NCI-H774 (cell line): ENCODE data around the gene SPRY2.
A peak's percentile ranks its signal among the peaks of the same experiment; 100 is the strongest.
"Not testable (repeated sequence)": the region's sequence is repeated elsewhere in the genome, so short reads cannot be mapped to it uniquely, and the experiment has no call there.

Experiments
- DNase-seq: peaks from one replicate; lab custom pipeline; 2025; lab: John Stamatoyannopoulos, UW

Gene SPRY2, protein sequence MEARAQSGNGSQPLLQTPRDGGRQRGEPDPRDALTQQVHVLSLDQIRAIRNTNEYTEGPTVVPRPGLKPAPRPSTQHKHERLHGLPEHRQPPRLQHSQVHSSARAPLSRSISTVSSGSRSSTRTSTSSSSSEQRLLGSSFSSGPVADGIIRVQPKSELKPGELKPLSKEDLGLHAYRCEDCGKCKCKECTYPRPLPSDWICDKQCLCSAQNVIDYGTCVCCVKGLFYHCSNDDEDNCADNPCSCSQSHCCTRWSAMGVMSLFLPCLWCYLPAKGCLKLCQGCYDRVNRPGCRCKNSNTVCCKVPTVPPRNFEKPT

DNA sequence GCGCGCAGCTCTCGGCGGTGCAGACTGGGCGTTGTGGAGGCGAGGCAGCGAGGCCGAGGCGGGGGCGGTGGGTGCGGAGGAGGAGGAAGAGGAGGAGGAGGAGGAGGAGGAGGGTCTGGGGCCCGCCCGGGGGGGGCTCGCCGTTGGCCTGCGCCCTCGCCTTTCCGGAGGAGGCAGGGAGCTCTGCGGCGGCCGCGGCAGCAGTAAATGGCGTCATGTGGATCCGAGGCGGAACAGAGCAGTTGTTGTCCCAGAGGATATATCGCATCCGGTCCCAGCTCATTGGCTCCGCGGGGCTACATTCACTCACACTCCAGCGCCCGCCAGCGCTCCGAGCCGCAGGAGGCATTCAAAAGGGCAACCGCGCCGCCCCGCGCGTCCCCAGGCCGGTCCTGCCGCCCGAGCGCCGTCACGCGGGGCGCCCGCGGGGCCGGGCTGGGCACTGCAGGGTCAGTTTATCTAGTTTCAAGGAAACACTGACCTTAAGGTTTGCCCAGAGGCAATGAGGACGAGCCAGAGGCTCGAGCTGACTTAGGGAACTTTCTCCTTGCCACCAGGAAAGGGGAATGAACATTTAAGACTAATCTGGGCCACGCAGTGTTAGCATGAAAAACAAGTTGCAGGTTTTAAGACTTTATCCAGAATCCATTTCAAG lies at the start of gene SPRY2:
TSS of gene SPRY2 (minus strand) at position 26 of the 655 bp plus-strand sequence. CDS start 3,421 bp downstream, outside the sequence.
- peak; percentile 67 for DNase-seq

GRCh38 chr13:80390338-80390737 lies 49.4 kb upstream of the SPRY2 start:
- no peak for DNase-seq

DNA sequence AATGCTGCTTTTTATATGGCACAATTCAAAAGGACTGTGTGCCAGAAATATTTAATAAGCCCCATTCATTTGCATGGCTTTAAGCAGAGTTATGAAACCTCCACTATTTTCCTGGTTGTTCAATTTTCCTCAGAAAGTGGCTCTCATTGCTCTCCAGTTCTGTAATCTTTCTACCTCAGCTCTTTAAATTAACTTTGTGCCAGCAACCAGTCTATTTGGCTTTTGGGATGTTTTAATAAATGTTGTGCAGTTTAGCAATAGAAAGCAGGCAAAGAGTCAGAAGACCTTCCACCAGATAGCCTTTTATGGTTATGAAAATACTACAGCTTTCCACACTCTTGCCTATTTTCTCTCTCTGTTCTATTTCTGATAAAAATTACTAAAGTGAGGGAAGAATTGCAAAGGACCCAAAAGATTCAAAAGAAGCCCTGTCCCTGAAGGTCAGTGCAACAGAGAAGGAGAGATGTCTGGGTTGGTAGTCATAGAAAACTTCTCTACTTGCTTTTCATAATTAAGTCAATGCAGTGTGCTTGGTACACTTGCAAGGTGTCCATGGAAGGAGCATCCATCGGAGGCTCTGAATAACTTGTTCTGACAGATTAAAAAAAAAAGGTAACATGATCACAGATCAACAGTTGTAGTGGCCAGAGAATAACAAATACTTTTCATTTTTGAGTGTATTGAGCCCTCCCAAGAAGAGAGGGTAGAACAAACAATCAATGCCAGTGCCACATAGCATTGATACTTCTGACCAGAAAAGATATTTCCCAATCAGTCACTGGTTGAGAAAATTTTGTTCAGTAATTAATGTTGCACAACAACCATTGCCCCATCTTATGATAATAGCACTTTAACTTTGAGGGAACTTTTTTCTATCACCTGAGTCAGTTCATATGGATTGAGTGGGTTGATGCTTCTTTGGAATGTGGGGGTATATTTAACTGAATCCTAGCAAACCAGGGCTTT lies 48.4 kb upstream of the SPRY2 start:
- no peak for DNase-seq

- DNase-seq = no peak
These were observed 47.6 kb upstream of the SPRY2 start for GRCh38 chr13:80388506-80388905.

DNA sequence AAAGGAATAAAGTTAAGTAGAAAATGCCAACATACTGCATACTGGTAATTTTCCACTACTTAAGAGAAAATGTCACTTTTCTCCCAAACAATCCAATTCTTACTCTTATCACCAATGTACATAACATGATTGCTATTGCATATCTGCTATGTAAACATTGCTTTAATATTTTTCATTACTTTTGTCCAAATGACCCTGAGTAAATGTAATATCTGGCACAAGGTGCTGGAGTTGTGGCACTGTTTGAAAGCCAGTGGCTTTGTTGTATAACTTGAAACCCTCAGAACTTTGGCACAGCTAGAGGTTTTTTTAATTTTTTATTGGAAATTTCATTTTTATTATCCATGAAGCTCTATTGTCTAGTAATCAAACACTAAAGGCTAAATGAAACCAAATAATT lies 45.7 kb upstream of the SPRY2 start:
- no peak for DNase-seq

DNA sequence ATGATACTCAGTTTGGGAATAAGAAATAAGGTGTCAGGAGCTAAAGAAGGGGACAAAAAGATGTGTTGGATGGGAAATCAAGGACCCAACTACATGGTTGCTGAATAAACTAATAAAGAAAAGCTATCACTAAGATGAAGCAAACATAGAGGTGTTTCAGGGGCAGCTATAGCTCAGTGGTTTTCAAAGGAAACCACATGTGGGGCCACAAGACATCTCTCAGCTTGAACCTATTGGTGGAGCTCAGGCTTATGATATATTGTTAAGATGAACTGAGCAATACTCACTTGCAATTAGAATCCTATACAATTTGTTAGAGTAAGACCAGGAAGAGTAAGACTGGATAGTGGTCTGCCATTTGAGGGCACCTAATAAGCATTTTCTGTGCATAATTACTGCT lies 45.1 kb upstream of the SPRY2 start:
- no peak for DNase-seq

- peak; percentile 4 for DNase-seq
These were observed 41.6 kb upstream of the SPRY2 start for GRCh38 chr13:80382576-80382975.

DNA sequence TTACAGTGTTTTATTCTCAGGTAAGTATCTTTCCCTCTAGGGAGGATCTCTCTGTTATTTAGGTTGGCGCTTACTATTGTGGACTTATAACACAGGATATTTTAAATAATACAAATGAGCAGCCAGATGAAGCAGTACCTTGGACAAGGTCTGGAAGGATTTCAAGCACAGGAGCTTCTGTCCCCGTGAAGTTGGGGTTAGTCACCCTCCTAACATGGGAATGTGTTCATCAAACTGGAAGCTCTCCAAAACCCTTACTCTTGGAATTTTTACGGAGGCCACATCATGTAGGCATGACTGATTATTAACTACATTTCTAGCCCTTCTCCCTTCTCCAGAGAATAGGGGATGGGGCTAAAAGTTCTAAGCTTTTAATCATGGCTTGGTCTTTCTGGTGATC lies 38.3 kb upstream of the SPRY2 start:
- DNase-seq = no peak

DNA sequence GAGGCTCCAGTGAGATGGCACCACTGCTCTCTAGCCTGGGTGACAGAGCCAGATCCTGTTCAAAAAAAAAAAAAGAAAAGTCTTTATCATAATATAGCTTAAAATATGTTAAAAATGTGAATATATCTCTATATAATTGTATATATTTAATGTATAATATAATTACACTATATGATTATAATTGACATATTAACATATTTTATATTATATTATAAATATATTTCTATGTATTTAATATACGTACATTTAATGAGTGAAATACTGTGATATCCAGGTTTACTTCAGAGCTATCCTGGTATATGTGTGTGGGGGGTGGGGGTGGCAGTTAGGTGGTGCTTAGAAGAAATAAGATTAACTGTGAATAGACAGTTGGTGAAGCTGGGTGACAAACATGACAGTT lies 35.6 kb upstream of the SPRY2 start:
- no peak for DNase-seq

DNA sequence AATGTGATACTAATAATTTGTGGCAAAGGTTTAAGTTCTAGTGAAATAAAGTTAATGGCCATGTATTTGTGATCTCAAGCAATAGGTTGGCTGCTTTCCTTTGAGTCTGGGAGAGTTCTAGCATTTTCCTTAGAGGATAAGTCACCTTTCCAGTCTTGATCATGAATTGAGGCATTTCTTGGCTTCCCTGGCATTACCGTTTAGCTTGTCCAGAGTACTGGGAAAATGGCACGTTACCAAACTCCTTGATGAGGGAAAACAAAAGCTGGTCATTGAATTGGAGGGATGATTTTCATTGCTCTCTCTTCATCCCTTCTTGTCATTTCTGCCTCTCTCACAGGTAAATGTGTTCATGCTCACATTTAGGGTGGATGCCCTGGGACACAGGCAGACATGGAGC lies 34.0 kb upstream of the SPRY2 start:
- DNase-seq = no peak

DNA sequence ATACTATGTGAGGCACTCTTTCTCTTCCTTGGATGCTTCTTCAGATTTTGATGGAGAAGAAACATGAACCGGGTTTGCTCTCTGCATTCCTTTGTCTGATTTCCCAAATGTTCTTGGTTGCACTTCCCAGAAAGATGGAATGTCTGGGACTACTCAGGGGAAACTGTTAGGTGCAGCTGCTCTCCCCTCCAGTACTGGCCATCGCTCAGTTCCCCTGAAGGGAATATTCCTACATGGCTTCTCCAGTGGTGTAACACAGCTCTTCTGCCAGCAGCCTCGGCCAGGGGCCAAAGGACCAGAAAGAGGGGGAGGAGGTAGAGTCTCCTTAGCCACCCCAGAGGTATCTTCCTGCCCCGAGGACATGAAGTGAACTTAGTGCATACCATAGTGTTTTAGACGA lies 33.5 kb upstream of the SPRY2 start:
- no peak for DNase-seq

DNA sequence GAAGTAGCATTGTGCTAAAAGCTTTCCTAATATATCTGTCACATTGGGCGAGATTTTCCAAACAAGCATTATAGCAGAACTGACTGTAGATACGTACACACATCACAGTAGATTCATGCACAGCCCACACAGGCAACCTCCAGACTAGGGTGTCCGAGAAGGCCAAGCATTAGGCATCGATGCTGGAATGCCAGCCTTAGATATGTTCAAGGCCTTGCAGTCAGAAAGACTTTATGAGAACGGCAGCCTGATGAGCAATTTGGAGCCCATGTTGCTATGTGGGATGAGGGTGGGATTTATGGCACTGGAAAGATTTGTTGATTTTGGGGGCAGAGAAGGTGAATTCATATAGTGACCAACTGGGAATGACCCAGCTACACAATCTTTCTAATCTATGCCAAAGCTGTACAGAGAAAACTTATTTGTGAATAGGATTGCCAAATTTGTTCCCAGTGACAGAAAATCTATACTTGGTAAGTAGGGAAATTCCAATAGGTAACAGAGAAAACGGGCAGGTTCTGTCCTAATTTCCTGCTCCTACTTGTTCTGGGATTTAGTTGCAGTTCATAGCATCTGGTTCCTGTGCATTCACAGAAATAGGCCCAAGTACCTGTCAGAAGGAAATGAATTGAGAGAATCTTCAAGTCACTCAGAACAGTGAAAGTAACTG lies 31.0 kb upstream of the SPRY2 start:
- DNase-seq = no peak

- no peak for DNase-seq
These were observed 26.5 kb upstream of the SPRY2 start for GRCh38 chr13:80367473-80367872.

DNA sequence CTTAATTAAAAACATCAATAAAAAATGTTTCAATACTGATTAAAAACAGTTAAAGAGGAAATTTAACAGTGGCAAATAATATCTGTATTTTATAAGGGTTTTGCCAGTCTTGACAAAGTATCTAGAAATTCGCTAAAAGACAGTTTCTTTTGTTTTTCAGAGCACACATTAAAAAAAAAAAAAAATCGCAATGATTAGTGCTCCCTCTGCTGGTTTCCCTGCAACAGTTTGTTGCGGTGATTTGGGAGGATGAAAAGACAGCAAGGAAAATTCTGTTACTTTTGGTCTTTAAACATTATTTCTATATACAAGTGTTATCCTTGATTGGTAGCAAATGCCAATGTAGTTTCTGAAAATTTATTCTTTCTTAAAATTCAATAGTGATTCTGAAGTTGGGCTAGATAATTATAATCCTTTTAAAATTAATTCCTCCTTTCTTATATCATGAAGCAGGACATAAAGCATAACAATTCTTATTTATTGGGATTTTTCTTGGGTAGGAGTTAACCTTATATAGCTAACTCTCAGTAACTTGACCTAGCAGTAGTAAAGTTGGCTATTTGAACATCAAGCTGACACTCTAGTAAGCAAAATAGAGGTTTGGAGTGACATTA lies 23.1 kb upstream of the SPRY2 start:
- no peak for DNase-seq

DNA sequence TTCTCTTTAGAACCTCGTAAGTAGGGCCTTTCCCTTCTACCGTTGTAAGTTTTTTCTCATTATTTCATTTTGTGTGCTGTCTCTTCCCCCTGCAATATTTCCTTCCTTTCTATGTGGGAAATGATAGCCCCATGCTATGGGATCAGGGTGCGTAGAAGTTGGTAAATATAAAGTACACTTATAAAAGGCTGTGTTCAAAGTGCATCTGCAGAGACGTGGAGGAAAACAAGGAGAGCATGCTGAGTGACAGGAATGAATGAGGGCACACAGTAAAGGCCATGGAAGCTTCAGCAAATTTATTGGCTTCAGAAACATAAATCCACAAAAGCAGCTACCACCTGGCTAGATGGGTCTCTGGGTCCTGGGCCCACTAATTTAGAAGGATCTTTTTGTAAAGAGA lies 21.6 kb upstream of the SPRY2 start:
- no peak for DNase-seq

GRCh38 chr13:80361883-80362327 lies 21.0 kb upstream of the SPRY2 start:
- no peak for DNase-seq

DNA sequence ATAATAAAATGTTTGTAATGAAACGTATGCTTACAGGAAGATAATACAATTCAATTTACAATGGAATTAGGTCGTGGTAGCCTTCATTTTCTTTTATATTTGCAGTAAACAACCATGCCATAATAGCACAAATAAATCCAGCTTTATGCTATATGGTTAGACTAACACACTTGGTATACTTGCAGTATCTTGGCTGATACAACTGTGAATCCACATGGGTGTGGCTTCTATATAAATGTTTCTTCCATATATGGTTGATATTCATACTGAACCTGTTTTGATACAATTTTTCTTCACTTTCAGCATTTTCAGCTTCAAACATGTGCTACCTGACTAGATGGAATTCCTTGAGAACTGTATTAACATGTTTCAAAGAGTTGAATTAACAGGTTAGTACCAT lies 20.4 kb upstream of the SPRY2 start:
- no peak for DNase-seq

DNA sequence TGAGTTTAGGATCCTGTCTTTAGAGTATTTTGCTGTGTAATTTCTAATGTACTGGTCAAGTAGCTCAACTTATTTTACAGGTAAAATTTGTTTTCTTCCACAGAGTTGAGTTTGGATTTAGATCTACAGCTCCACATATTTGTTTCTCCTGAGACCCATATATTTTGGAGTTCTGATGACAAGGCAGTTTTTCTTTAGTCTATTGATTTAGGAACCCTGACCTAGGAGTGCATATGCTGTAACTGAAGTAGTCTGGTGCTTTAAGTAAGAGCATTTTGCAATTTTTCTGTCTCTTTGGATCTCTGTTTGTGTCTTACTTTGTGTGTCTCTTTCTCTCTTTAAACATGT lies 19.5 kb upstream of the SPRY2 start:
- no peak for DNase-seq

DNA sequence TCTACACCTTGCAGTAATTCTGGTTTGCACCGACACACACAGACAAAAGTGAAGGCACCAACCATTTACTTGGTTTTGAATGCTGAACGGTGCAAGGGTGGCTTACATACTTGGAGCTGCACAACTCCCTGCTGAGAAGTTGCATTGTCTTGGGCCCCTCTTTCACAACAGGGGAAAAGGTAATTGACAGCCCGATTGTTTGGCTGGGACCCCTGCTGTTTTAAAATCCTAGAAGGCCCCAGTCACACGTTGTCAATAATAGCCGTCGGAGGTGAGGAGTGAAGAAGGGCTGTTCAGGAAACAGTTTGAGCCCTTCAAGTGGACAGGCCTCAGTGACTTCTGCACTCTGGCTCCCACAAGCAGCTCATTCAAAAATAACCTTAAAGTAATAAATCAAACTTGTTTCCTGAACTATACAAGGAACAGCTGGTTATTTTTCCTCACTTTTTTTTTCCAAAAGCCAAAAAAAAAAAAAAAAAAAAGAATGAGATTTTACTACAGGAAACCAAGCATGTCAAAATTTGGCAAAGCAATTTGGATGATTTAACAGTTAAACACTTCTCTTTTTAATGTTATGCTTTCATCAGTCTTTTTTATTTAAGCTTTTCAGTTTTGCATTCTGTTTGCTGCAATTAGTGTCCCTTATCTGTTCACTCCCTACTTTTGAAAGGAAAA lies 19.0 kb upstream of the SPRY2 start:
- DNase-seq = no peak

DNA sequence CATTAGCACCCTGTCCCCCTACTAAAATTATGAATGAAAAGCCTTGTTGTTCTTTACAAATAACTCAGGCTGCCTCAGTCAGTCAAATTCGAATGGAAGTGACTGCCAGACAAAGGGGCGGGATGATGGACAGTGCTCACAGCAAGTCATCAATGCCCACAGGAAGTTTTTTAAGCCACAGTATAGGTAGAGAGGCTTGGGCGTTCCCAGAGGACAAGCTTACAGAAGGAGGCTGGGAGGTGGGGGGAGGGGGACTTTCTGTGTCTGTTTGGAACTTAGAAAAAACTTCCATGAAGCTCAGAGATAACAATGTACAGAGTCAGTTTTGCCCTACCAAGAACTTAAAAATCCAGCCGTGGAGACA lies 18.5 kb upstream of the SPRY2 start:
- DNase-seq = no peak

- DNase-seq = not testable (repeated sequence)
These were observed 14.7 kb upstream of the SPRY2 start for GRCh38 chr13:80355496-80356094.
